GM19043 (cell line): ENCODE results near the gene ALCAM.

Experiments
- ATAC-seq: cut with Tn5 transposase; IDR thresholded peaks from one replicate; pipeline ENCODE4 v1.9.1; 2021; ENCODE audit warnings: low read depth; ENCODE audit not compliant: unreplicated experiment

ALCAM gene

DNA sequence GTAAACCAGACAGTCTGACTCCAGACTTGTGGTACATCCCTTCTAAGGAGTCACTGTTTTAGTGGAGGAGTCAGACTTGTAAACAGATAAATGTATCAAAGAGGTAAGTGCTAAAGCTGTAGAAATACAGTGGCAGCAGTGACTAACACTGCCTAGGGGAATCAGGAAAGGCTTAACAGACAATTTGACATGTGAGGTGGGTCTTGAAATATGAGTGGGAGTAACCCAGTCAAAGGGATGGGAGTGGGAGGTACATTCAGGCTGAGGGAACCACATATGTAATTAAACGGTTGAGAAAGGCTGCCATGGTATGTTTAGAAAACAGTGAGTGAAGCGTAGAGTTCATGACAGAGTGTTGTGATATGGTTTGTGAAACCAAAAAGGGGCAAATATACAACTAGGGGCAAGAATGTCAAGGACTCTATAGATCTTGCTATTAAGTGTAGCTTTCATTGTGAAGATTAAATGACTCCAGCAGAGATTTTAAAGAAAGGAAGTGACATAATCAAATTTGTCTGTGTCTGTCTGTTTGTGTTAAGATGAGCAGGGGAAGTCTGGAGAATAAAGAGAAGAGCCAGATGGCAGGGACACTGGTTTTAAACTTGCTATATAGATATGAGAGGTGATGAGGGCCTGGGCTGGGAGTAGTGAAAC lies 11.2 kb upstream of the ALCAM start:
- ATAC-seq = no peak

DNA sequence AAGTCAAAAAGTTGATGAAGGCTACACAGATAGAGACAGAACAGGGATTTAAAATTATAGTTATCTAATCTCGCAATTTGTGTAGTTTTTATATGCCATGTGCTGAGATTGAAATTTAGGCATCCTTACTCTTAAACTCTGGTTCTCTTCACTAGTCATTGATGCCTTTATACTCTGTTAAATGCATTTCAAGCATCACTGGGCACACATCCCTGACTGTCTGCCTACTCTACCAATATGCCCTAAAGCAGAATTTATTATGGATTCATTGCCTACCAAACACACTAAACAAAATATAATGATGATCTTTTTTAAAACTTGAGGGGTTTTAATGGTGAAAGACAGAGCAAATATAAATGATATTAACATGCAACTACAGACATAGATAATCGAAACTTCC lies 10.3 kb upstream of the ALCAM start:
- no peak for ATAC-seq

DNA sequence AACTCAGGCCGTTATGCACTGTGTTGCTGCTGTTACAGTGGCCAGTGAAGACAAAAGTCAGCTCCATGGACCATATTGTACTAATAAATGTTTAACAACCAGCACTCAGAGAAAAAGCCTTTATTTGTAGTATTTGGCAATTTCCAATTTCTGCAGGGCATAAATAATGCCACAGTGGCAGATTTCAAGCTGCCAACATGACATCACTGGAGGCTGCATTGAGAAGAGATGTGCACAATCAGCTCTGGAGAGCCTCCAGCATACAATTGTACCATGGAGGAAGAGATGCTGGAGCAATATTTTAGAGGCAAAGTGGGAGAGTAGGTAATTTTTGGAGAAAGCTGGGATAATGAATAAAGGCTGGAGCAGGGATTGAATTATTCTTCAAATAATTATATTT lies 9.7 kb upstream of the ALCAM start:
- no peak for ATAC-seq

DNA sequence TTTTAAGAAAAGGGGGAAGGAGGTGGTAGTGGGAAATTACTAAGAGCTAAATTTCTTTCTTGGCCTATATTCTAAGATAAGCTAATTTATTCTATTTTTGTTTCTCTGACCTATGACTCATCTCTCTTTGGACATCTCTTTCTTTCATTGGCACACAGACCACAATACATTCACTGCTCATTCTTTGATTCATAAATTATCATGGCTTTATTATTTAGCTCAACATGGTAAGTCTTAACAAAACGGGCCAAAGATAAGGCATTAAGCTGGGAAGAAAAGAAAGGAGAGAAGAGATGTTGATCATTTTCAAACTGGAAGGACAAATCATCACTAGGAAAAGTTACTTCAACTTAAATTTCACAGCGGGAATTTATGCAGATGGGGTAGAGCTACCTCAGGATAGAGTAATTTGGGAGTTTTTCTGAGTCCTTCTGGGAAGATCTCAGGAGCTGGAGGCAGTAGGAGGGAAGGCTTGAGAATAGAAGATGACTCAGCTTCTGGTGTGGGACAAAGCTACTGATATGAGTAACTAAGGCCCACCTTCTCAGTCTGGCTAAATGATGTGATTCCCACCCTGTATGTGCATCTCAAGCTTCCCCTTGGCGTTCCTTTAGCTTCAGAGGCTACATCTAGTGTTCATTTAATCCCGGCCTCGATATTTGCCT lies 7.5 kb upstream of the ALCAM start:
- no peak for ATAC-seq

DNA sequence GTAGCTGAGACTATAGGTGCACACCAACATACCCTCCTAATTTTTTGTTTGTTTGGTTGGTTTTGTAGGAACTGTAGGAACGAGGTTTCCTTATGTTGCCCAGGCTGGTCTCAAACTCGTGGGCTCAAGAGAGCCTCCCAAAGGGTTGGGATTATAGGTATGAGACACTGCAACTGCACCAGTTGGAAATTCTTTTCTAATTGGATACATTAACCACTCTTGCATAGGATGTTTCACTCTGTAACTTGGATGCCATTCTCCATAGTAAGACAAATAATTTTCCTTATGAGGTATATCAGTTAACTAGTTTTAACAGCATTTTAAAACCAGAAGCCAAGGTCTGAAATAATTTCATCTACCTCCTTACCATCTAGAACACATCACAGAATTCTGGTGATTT lies 6.7 kb upstream of the ALCAM start:
- ATAC-seq = no peak

DNA sequence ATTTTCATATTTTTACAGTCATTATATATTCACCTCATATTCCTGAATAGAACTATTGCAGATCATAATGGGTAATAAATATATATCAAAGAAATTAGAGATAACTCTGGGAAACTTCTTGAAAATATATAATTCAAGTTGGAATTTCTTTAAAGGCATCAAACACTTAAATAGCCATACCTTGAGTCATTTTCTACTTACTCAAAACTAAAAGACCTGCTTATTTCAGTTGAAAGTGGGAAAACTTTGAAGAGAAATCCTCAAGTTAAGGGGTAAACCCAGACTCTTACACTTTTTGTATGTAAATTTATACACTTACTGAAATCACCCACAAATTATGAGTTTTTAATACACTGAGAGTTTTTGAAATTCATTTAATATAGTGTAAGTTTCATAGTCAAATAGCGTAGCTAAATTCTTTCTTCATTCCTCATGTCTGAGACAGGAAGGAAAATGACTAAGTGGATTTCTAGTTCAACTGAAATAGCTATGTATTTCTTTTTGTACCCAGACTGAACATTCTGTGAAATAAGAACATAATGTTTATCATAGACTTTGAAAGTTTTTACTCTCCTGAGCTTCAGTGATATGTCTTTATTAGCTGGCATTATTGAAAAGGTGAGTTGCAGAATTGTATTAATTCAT lies 4.6 kb upstream of the ALCAM start:
- ATAC-seq = no peak

DNA sequence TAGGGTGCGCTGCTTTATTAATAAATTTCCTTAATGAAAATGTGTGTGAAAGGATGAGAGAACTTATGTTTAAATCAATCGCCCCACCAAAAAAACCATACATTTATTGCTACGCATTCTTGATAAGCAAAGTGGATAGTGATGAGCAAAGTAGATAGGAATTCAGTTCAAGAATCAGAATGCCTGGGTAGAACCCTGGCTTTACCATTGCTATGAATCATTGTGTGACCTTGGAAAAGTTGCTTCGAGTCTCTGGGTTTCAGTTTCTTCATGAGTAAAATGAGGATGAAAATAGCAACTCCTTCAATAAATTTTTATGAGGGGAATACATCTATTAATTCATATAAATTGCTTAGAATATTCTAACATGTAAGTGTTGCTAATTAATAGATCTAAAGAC lies 2.6 kb upstream of the ALCAM start:
- ATAC-seq = no peak

DNA sequence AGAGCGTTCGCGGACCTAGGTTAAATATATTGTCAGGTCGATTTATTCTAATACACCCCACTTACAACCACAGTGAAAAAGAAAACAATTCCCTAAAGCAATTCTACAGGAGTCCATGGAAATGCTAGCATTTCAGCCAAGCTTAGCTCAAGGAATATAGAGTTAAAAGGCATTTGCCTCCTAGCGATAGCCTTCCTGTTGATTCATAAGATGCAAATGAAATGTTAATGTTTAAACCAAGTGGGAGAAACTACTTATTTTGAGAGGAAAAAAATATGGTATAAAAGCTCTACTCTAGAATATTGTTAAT lies 1.7 kb upstream of the ALCAM start:
- ATAC-seq = no peak

DNA sequence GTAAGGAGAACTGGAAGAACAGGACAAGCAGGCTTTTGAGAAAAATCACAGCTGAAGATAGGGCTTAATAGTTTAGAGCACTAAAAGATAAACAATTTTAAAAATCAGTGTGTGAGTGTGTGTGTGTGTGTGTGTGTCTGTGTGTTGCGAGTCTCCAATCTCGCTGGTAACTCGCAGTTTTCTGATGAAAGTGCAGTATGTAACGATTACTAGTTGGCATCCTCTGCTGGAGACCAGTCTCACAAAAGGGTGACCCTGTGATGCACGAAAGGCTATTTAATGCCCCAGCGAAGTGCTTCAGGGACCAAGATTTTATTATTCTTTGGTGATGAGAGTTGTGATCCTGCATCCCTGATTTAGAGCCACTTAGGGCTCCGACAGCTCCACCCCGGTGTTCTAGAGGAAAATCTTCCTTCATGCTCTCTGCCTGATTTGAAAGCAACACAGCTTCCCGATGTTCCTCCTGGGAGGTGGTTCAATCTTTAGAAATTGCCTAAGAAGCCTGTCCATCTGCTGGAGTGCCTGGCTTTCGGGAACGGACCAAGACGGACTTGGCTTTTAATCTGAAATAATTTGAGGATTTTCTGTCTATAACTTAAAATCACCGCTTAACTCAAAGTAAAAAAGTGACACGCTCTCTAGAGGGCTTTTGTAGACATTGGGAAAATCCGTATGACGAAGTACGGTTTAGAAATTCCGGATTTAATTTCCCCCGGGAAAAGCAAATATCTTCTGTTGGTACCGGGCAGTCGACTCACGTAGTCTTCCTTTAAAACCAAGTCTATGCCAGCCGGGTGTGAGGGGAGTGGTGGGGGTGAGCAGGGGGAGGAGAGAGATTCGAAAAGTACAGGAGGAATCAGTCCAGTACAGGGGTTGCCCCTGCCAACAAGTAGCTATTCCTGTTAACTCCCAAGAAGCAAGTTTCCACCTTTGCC lies 1.1 kb upstream of the ALCAM start:
- ATAC-seq = no peak

DNA sequence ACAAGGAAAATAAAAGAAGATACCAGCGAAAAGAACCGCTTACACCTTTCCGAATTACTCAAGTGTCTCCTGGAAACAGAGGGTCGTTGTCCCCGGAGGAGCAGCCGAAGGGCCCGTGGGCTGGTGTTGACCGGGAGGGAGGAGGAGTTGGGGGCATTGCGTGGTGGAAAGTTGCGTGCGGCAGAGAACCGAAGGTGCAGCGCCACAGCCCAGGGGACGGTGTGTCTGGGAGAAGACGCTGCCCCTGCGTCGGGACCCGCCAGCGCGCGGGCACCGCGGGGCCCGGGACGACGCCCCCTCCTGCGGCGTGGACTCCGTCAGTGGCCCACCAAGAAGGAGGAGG lies 325 bp downstream of the ALCAM start:
- no peak for ATAC-seq

DNA sequence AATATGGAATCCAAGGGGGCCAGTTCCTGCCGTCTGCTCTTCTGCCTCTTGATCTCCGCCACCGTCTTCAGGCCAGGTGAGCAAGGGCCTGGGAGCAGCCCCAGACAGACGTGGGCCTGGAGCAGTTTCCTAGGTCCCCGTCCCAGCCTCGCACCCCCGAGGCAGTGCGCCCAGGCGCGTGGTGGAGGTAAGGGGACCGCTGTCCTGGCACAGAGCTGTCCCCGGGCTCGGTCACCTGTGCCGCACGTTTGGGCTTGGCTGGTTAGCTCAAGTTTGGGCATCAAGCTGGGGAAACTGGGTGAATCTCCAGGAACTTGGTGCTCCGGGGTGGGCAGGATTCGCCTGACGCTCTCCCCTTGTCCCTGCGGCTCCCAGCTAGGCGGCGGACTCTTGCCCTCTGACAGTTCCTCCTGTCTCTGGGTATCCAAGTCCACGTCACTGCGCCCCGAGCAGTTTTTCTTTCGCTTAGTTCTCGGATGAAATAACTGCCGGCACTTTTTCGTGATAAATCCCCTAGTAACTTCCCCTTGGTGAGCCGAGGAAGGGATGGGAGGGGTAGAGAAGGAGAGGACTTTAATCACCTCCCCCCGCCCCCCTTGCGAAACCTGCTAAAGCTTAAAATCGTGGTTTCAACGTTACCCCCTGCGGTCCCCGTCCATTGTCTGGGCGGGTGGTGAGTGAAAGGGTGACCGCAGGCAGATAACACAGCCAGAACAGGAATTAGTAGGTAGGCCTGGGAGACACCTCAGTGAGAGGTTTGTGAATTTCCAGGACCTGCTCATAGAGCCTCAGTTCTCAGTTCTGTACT lies 901 bp downstream of the ALCAM start:
- peak; percentile 19 for ATAC-seq

DNA sequence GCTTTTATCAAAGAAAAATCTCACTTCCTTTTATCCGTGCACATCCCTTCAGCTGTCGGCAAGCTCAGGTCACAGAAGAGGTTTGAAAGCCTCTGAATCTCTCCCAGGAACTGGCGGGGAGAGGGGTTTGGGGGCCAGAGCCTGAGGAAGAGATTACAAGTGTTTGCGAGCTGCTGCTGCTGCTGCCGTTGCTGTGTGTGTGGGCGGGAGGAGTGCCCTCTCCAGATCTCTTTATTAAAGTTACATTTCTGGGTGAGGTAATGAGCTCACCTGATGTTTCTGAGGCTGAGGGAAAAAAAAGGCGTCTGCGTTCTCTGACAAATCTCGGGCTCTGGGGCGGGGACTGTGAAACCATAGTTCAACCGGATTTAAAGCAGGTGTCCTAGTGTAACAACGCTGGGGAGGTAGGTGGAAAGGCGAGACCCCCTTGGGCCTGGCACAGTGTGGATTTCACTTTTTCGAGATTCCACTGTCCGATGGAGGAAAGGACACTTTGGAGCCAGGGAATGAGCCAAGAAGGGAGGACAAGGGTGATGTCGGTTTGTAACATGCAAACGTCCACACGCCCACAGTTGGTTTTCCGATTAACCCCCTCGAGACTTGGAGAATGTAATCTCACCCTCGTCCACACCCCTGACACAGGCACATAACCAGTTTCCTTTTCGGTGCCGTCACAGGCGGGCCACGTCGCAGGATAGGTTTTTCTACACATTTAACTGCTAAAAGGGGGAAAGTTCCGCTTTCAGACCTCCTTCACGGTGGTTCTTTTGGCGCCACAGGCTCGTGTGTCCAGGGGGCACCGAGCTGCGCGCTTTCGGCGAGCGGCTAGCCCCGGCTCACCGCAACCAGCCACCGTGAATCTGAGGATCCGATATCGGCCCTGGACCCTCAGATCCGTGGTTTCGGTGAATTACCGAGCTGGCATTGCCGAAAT lies 2.1 kb downstream of the ALCAM start:
- ATAC-seq = peak; percentile 25

DNA sequence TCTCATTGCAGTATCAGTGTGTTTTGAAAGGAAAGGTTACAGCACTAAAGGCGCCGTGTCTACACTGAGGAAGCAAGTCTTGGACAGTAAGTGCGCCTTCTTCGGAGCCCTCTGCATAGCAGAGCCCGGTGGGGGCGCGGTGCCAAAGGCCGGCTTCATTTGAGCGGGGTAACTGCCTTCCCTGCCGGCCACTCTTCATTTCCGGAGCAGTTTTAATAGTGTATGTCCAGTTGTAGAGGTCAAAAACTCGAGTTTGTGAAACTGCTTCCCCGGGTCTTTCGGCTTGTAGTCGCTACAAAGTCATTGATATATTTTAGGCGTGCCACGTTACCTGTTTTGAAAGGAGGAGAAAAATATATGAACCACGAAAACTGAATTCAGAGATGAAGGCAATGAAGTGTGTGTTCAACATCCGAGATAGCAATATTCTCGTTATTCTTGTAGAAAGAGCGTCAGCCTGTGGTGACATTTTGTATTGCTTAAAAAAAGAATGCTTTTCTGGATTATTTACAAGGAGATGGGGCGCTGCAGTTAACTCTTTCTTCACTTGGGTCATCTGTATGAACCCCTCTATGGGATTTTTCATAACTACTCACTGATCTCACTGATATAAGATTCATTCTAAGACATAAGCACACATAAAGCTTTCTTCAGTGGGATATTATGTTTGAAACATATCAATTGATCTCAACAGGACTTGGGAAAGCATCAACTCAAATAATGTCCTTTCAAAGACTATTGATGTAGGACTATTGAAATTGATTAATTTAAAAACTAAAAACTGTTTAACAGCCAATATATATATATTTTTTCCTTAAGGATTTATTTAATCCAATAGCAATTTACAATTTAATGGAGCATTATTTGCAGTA lies 3.0 kb downstream of the ALCAM start:
- ATAC-seq = peak; percentile 12

DNA sequence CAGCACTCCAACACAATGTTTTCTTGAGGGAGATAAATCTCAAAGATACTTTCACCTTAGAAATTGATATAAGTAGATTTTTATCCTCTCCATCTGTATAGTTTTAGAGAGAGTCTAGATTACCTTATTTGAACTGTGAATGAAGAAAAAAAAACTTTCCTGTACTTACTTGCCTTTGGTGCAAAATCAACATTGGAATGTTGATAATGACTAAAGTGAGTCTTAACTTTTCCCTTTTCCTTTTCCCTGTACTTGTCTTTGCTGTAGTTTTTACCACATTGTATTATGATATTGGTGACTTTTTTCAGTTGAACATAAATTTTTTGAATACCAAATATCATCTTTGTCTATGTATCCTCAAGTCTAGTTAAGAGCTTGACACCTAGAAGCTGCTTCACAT lies 6.7 kb downstream of the ALCAM start:
- no peak for ATAC-seq

DNA sequence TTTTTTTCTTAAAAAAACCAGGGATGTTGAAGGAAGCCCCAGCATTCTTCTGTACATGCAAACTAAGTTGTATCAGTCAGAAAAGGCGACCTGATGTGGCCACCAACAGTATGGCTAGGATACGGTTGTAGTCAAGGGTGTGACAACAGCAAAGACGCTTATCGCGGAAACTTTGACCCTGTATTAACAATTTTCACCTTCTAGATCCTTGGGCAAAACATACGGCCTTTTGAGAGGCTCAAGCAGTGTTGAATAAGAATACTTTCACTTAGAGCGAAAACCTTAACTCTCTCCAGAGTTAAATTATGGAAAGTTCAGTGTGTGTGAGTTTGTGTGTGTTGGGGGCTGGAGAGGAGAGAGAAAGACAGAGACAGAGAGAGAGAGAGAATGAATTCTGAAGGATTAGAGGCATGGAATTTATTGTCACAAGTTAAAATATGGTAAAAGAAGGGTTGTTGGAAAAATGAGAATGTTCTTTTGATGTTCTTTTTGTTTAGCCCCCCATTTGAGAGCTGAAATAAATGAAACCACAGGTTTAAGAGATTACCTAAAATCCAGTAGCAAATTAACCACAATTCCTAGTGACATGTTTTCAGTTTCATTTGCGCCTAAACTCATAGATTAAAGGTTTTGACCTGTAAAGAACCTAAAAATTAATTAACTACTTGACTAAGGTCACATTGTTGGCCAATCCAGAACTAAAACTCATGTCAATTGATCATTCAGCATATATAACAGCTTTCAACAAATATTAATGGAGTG lies 9.2 kb downstream of the ALCAM start:
- ATAC-seq = no peak

DNA sequence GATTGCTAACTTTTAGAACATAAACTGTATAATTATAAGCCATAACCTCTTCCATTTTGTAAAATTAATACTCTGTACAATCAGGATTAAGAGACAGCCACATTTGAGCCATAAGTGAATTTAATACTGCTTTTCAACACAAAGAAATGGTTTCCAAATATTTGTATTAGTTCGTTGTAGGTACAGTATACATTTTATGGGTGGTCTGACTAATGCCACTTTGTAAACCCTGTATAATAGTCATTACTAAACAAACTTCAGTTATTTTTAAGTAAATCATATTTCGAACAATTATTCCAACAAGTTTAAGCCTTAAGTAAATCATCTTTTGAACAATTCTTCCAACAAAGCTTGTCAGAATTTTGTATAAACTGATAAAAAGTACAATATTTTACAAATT lies 11.0 kb downstream of the ALCAM start:
- ATAC-seq = no peak

DNA sequence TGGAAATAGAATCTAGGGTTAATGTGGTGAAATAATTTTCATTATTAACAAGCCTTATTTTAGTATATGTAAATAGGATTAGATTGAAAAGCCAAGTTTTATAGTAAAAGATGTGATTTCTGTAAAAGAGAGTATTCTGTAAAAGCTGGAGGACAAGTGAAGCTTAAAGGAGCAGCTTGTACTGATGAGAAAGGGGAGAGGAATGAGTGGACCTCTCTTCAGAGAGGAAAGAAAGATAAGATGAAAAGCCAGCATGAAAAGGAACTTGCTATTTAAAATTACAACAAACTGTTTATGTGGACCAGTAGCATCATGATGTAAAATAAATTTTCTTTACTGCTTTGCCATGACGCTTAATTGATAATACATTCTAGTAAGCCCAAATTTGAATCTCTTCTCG lies 18.5 kb downstream of the ALCAM start:
- no peak for ATAC-seq
